Activated CD4-positive, alpha-beta memory T cell treated with anti-CD3 and anti-CD28 coated beads for 36 hours (primary cell): ENCODE data around the gene DCT. TPM values are rescaled to one million over a fixed set of nuclear protein-coding genes. Genes with fewer than 3 reads are reported as not detected.

ENCODE experiments used
- CTCF ChIA-PET: fragments of 350-600 bp; sonication (Branson Sonifier 250); formaldehyde crosslinking; loops from one replicate; lab custom pipeline; 2021; ENCODE audit warnings: antibody characterized with exemption, inconsistent platforms; lab: Charles Lee
- POLR2A ChIA-PET: fragments of 350-600 bp; sonication (Branson Sonifier 250); formaldehyde crosslinking; loops from one replicate; lab custom pipeline; 2021; ENCODE audit warnings: antibody characterized with exemption; lab: Charles Lee
- DNase-seq: peaks from one replicate; pipeline ENCODE4 v3.0.0-alpha.2; 2020
- H3K27ac Mint-ChIP-seq: one replicate; pipeline ENCODE4 v1.8.0; 2021; ENCODE audit warnings: mixed read lengths
- H3K27me3 Mint-ChIP-seq: one replicate; pipeline ENCODE4 v1.8.0; 2021; ENCODE audit warnings: mixed read lengths
- H3K36me3 Mint-ChIP-seq: one replicate; pipeline ENCODE4 v1.8.0; 2021; ENCODE audit warnings: mixed read lengths
- H3K4me1 Mint-ChIP-seq: one replicate; pipeline ENCODE4 v1.8.0; 2021; ENCODE audit warnings: low read depth, mixed read lengths
- H3K4me3 Mint-ChIP-seq: one replicate; pipeline ENCODE4 v1.8.0; 2021; ENCODE audit warnings: mild to moderate bottlenecking, mixed read lengths
- H3K9me3 Mint-ChIP-seq: one replicate; pipeline ENCODE4 v1.8.0; 2021; ENCODE audit warnings: mixed read lengths
- intact Hi-C: fragments of 100-400 bp; cut with micrococcal nuclease; formaldehyde crosslinking; loops from one replicate; pipeline ENCODE4 v1.15.1; 2023
- total RNA-seq, 2 experiments: library from RNA; stranded (reverse); gene quantifications; one replicate each; pipeline ENCODE4 v1.2.3, GENCODE V29; 2021

DCT gene
- total RNA-seq, 2 experiments from 2014 or later, result 0.24 TPM; not detected in 1

DNA sequence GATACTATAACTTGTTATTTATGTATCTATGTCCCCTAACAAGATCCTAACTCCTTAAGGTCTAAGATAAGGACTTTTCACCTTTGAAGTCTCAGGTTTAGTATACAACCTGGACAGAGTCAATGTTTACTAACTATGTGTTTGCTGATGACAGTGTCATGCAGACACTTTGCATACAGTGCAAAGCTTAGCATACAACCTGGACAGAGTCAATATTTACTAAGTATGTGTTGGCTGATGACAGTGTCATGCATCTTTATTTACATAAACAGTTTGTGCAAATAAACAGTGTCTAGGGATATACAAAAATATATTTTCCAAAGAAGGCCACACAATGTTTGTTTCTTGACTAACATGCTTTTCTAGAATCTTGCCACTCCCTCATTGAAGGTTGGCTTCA is 34.7 kb downstream of the DCT start:
- Mint-ChIP-seq H3K36me3 (no peaks in the 10 kb centered on the region), H3K4me1 (no peaks in the 10 kb centered on the region), H3K27ac (no peak overlapping the region), H3K9me3 (no peaks in the 10 kb centered on the region), H3K27me3 (peaks cover 8% of the 10 kb centered on the region), H3K4me3 (no peak overlapping the region)
- no peak for DNase-seq
- intact Hi-C loops, result no loop called here
- POLR2A ChIA-PET, result no interaction called here
- CTCF ChIA-PET, result no interaction called here

DNA sequence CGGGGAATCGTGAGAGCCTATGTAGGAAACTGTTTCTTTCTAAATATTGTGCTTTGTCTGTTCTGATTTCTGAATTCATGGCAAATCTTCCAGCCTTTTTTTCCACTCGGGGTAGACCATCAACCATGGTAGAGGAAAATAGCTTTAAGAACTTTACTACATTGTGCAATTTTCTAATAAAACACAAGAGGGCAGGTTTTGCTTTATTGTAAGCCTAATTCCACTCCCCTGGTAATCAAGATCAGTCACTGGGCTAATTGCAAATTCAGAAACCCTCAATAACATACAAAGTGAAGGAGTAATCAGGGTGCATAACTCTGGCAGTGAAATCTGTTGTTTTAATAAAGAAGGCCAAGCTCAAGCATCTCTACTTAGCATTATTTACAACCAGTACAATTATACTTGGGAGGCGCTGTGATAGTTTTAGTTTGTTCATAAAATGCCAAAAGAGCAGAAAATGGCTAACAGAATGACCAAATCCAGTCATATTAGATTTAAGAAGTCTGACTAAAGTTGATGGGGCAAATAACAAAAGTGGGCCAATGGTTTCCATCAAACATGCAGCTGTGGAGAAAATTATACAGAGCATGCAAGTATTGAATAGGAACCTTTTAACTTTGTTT is 43.8 kb downstream of the DCT start:
- no peak overlapping the region for H3K4me3 Mint-ChIP-seq
- DNase-seq, result no peak
- H3K4me1 Mint-ChIP-seq, result peaks cover 17% of the 10 kb centered on the region
- CTCF ChIA-PET, result interaction anchor here (0.8 to 8.0 kb wide), 18 partner anchors 10 to 969 kb away, joined by 3 to 174 read pairs (median 4); partner anchors contain the start of gene TGDS
- H3K27me3 Mint-ChIP-seq, result peaks cover 3% of the 10 kb centered on the region
- H3K9me3 Mint-ChIP-seq, result no peaks in the 10 kb centered on the region
- no peaks in the 10 kb centered on the region for H3K36me3 Mint-ChIP-seq
- POLR2A ChIA-PET, result no interaction called here
- H3K27ac Mint-ChIP-seq, result no peak overlapping the region
- intact Hi-C loops, result loop anchor here (1.0 to 10.0 kb wide), 4 partner anchors 182 to 1039 kb away; no protein-coding TSS in a partner anchor

GRCh38 chr13:94433055-94433961 is 46.2 kb downstream of the DCT start:
- intact Hi-C loops, result loop anchor here (2.0 to 10.0 kb wide), 3 partner anchors 115 to 1041 kb away; no protein-coding TSS in a partner anchor
- POLR2A ChIA-PET, result no interaction called here
- Mint-ChIP-seq H3K27ac (no peak overlapping the region), H3K9me3 (no peaks in the 10 kb centered on the region), H3K36me3 (no peaks in the 10 kb centered on the region), H3K4me3 (no peak overlapping the region), H3K27me3 (no peaks in the 10 kb centered on the region), H3K4me1 (peaks cover 17% of the 10 kb centered on the region)
- DNase-seq, result peak; percentile 48
- CTCF ChIA-PET, result interaction anchor here (1.0 to 8.0 kb wide), 4 partner anchors 12 to 185 kb away, joined by 3 to 174 read pairs (median 10); no protein-coding TSS in a partner anchor

GRCh38 chr13:94431987-94432386 is 47.5 kb downstream of the DCT start:
- peak; percentile 16 for DNase-seq
- intact Hi-C loops, result loop anchor here (1.0 to 10.0 kb wide), 4 partner anchors 13 to 1043 kb away; no protein-coding TSS in a partner anchor
- Mint-ChIP-seq H3K9me3 (no peaks in the 10 kb centered on the region), H3K4me3 (no peak overlapping the region), H3K27ac (no peak overlapping the region), H3K4me1 (peaks cover 17% of the 10 kb centered on the region), H3K27me3 (no peaks in the 10 kb centered on the region), H3K36me3 (no peaks in the 10 kb centered on the region)
- ChIA-PET POLR2A (no interaction called here), CTCF (interaction anchor here (0.6 to 8.0 kb wide), 2 partner anchors 22 to 186 kb away, joined by 3 to 174 read pairs; no protein-coding TSS in a partner anchor)

DNA sequence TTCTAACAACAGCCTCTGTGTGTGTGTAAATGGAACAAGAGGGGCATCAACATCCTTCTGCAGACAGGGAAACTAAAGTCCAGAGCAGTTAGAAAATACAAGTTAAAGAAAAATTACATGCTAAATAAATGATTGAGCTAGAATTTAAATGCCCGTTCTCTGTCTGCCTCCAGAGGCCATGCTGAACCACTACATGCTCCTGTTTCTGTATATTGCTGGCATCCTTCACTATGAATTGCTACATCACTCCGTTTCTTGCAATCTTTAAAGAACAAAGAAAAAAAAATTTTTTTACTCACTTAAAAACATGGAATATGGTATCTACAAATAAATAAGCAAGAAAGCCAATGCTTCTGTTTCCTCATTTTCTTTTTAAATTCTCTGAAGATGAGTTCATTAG is 47.9 kb downstream of the DCT start:
- no peak for DNase-seq
- Mint-ChIP-seq H3K27ac (no peak overlapping the region), H3K4me1 (peaks cover 17% of the 10 kb centered on the region), H3K9me3 (no peaks in the 10 kb centered on the region), H3K27me3 (no peaks in the 10 kb centered on the region), H3K36me3 (no peaks in the 10 kb centered on the region), H3K4me3 (no peak overlapping the region)
- POLR2A ChIA-PET, result no interaction called here
- intact Hi-C loops, result loop anchor here (10.0 kb wide), 2 partner anchors 973 to 1043 kb away; no protein-coding TSS in a partner anchor
- CTCF ChIA-PET, result interaction anchor here (8.0 kb wide), 1 partner anchor 186 kb away, joined by 174 read pairs; no protein-coding TSS in a partner anchor

- ChIA-PET POLR2A (no interaction called here), CTCF (no interaction called here)
- Mint-ChIP-seq H3K27ac (no peak overlapping the region), H3K9me3 (no peaks in the 10 kb centered on the region), H3K4me1 (peaks cover 6% of the 10 kb centered on the region), H3K36me3 (no peaks in the 10 kb centered on the region), H3K4me3 (no peak overlapping the region), H3K27me3 (peaks cover 6% of the 10 kb centered on the region)
- intact Hi-C loops, result no loop called here
- DNase-seq, result no peak
Observed at GRCh38 chr13:94427313-94427953, 52.0 kb downstream of the DCT start.

GRCh38 chr13:94419925-94420305 is 59.6 kb downstream of the DCT start:
- H3K9me3 Mint-ChIP-seq, result peaks cover 30% of the 10 kb centered on the region
- intact Hi-C loops, result loop anchor here (1.0 to 2.0 kb wide), 11 partner anchors 12 to 765 kb away; partner anchors contain the start of gene GPR180
- peaks cover 19% of the 10 kb centered on the region for H3K36me3 Mint-ChIP-seq
- ChIA-PET CTCF (no interaction called here), POLR2A (no interaction called here)
- no peak overlapping the region for H3K4me3 Mint-ChIP-seq
- peak overlapping the region; percentile 53 for H3K27ac Mint-ChIP-seq
- H3K27me3 Mint-ChIP-seq, result peaks cover 14% of the 10 kb centered on the region
- peaks cover 27% of the 10 kb centered on the region for H3K4me1 Mint-ChIP-seq
- DNase-seq, result no peak

- ChIA-PET POLR2A (no interaction called here), CTCF (no interaction called here)
- H3K27me3 Mint-ChIP-seq, result peaks cover 15% of the 10 kb centered on the region
- intact Hi-C loops, result loop anchor here (1.0 to 2.0 kb wide), 11 partner anchors 13 to 765 kb away; partner anchors contain the start of gene GPR180
- H3K4me3 Mint-ChIP-seq, result no peak overlapping the region
- peaks cover 27% of the 10 kb centered on the region for H3K4me1 Mint-ChIP-seq
- peak overlapping the region; percentile 84 for H3K27ac Mint-ChIP-seq
- peaks cover 30% of the 10 kb centered on the region for H3K9me3 Mint-ChIP-seq
- peaks cover 19% of the 10 kb centered on the region for H3K36me3 Mint-ChIP-seq
- DNase-seq, result peak; percentile 68
Observed at GRCh38 chr13:94419304-94419924, 60.1 kb downstream of the DCT start.

DNA sequence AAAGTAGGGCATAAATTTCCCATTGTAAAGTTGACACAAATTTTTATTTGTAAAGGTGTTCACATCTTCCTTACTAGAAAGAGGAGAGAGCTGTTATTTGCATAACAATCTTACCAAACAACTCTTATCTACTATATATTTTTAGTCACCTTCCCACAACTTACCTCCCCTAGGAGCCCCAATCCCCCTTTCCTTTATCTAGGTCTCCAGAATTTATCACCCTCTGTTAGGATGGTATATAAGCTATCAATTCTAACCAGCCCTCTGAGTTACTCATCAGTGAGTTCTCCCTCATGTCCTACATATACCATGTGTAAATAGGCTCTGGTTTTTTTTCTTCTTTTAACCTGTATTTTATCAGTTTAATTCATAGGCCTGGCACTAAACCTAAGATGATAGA is 62.2 kb downstream of the DCT start:
- Mint-ChIP-seq H3K4me1 (peaks cover 27% of the 10 kb centered on the region), H3K27me3 (peaks cover 22% of the 10 kb centered on the region), H3K27ac (no peak overlapping the region), H3K9me3 (peaks cover 30% of the 10 kb centered on the region), H3K36me3 (peaks cover 19% of the 10 kb centered on the region), H3K4me3 (no peak overlapping the region)
- no peak for DNase-seq
- CTCF ChIA-PET, result no interaction called here
- intact Hi-C loops, result no loop called here
- POLR2A ChIA-PET, result no interaction called here

DNA sequence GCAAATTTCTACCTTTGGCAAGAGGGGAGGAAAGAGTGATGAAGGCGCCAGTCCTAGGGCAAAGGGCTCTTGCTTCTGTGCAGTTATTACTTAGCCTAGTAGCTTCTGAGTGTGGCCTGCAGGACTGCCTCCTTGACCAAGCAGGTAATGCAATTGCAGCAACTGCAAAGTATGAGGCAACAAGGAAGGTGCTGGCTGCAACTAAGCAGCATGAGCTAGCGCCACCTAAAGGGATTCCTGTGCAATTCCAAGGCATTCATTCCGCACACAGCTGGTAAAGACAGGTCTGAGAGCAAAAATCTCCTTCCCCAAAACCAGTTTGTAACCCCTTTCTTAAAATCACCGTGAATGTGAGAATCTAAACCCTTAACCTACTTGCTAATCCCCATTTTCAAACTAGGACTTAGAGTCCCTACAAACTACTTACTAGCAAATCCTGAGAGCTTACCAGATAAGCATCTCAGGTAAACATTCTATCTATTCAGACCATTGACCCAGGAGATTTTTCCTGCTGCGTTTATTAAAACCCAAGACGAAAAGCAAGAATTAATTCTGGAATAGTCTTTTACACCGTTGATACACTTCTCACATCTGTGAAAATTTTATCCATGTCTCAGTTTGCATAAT is 62.9 kb downstream of the DCT start:
- Mint-ChIP-seq H3K27me3 (peaks cover 22% of the 10 kb centered on the region), H3K9me3 (peaks cover 28% of the 10 kb centered on the region), H3K27ac (no peak overlapping the region), H3K36me3 (peaks cover 18% of the 10 kb centered on the region), H3K4me1 (peaks cover 32% of the 10 kb centered on the region), H3K4me3 (no peak overlapping the region)
- intact Hi-C loops, result no loop called here
- peak; percentile 10 for DNase-seq
- ChIA-PET POLR2A (no interaction called here), CTCF (no interaction called here)
